Keratinocyte (primary cell): ENCODE data around the gene SPATA33. TPM values are rescaled to one million over a fixed set of nuclear protein-coding genes. Genes with fewer than 3 reads are reported as not detected.

Experiments
- DNase-seq: peaks from one replicate; pipeline ENCODE4 v3.0.0-alpha.2; 2011; ENCODE audit warnings: low read depth, missing footprints, low spot score
- FAIRE-seq: peaks from 2 replicates; lab custom pipeline; 2011; peaks lifted over from hg19 to GRCh38; lab: Jason Lieb, UNC
- H2AFZ ChIP-seq: 2 replicates; pipeline ENCODE4 v1.6.0; 2012; ENCODE audit warnings: low read length, control low read depth, inconsistent platforms; ENCODE audit not compliant: control insufficient read depth
- H3K27ac ChIP-seq: 2 replicates; pipeline ENCODE4 v1.5.1; 2011; ENCODE audit warnings: low read length; ENCODE audit not compliant: control insufficient read depth, insufficient read depth
- H3K27me3 ChIP-seq: 3 replicates; pipeline ENCODE4 v1.6.0; 2011; ENCODE audit warnings: low read length; ENCODE audit not compliant: control insufficient read depth, insufficient read depth; ENCODE audit errors: extremely low read depth
- H3K36me3 ChIP-seq, 2 experiments: 2 replicates in 1 of 2; 3 replicates in 1 of 2; pipeline ENCODE4 v1.5.1; 2011; ENCODE audit warnings: low read length in 2 of 2, mild to moderate bottlenecking in 1 of 2; ENCODE audit not compliant: control insufficient read depth in 2 of 2, insufficient read depth in 2 of 2; ENCODE audit errors: extremely low read depth in 1 of 2
- H3K4me1 ChIP-seq: 3 replicates; pipeline ENCODE4 v1.5.1; 2011; ENCODE audit warnings: low read length; ENCODE audit not compliant: control insufficient read depth, insufficient read depth; ENCODE audit errors: extremely low read depth
- H3K4me2 ChIP-seq: 3 replicates; pipeline ENCODE4 v1.6.0; 2011; ENCODE audit warnings: low read depth, low read length; ENCODE audit not compliant: control insufficient read depth, insufficient read depth; ENCODE audit errors: extremely low read depth
- H3K4me3 ChIP-seq, 3 experiments: fragments of 200-600 bp in 1 of 3; sonication (generic) in 1 of 3; 2 replicates in 2 of 3; 3 replicates in 1 of 3; pipeline ENCODE4 v1.5.1; 2011 to 2016; ENCODE audit warnings: low read length in 3 of 3, mild to moderate bottlenecking in 3 of 3, control low read depth in 2 of 3, inconsistent platforms in 1 of 3, low read depth in 1 of 3, mixed read lengths in 1 of 3, mixed run types in 1 of 3, moderate library complexity in 1 of 3; ENCODE audit not compliant: control insufficient read depth in 2 of 3, insufficient read depth in 2 of 3; ENCODE audit errors: extremely low read depth in 1 of 3
- H3K79me2 ChIP-seq: 2 replicates; pipeline ENCODE4 v1.6.0; 2012; ENCODE audit warnings: low read length; ENCODE audit not compliant: control insufficient read depth, insufficient read depth
- H3K9ac ChIP-seq: 3 replicates; pipeline ENCODE4 v1.6.0; 2011; ENCODE audit warnings: low read length; ENCODE audit not compliant: control insufficient read depth, insufficient read depth; ENCODE audit errors: extremely low read depth
- H3K9me1 ChIP-seq: 3 replicates; pipeline ENCODE4 v1.6.0; 2011; ENCODE audit warnings: low read length; ENCODE audit not compliant: control insufficient read depth, insufficient read depth; ENCODE audit errors: extremely low read depth
- H3K9me3 ChIP-seq: 2 replicates; pipeline ENCODE4 v1.5.1; 2012; ENCODE audit warnings: low read depth, low read length; ENCODE audit not compliant: control insufficient read depth
- H4K20me1 ChIP-seq: 3 replicates; pipeline ENCODE4 v1.6.0; 2011; ENCODE audit warnings: low read length; ENCODE audit not compliant: control insufficient read depth, insufficient read depth; ENCODE audit errors: extremely low read depth
- EZH2 ChIP-seq: IDR thresholded peaks from one replicate; pipeline ENCODE4 v1.6.1; 2012; ENCODE audit warnings: inconsistent platforms, mild to moderate bottlenecking, low read length, moderate library complexity
- dilution Hi-C: fragments of 300-500 bp; cut with MboI; formaldehyde crosslinking; loops from one replicate; pipeline ENCODE4 v1.7.0; 2020; ENCODE audit warnings: low sequenced_read_pairs; ENCODE audit not compliant: extremely low pct_ligation_motif_present
- polyA plus RNA-seq, 5 experiments: library from polyadenylated mRNA; depleted of rRNA in 3 of 5; stranded (reverse) in 3 of 5; stranded (forward) in 1 of 5; unstranded in 1 of 5; fragments of >200 nt; gene quantifications; 1 replicate in 1 of 5; 2 replicates in 3 of 5; 3 replicates in 1 of 5; pipeline versions ENCODE4 v1.2.1 to v1.2.3, GENCODE V29; 2011 to 2012; ENCODE audit warnings: missing spikeins in 2 of 5, low read depth in 1 of 5, low replicate concordance in 1 of 5
- TF ChIP-seq, protein P1 (sequence below), 3 experiments: IDR thresholded peaks in 1 of 3; conservative IDR thresholded peaks in 1 of 3; optimal IDR thresholded peaks in 1 of 3; 2 replicates in 2 of 3; 3 replicates in 1 of 3; pipeline versions ENCODE3 to v1.5.1; 2011; ENCODE audit warnings: low read length in 3 of 3, mild to moderate bottlenecking in 3 of 3, moderate library complexity in 2 of 3, control low read depth in 1 of 3, inconsistent platforms in 1 of 3; ENCODE audit not compliant: insufficient read depth in 2 of 3; ENCODE audit errors: extremely low read depth in 1 of 3

The SPATA33 gene
- polyA plus RNA-seq, 1 donor (not counting 4 experiments of a cell fraction or from before 2014, with no cell fraction given): 5.3 TPM

DNA sequence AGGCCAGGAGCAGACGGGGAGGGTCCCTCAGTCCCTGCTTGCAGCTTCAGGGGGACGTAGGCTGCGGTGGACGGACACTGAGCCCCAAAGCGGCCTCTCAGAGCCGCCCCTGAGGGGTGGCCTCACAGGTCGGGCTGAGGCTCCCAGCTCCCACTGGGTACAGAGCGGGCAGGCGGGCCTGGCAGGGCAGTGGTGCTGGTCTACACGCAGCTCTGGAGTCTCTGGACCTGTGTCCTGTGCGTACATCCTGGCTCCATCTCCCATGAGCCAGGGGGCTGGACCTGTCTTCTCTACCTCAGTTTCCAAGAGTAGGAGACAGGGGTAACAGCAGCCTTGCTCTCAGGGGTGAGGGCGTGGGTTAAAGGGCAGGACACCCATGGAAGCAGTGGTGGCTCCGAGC lies 42.5 kb upstream of the SPATA33 start:
- no peaks in the 10 kb centered on the region for H3K36me3 ChIP-seq
- no peak overlapping the region for H3K27ac ChIP-seq
- peaks cover 6% of the 10 kb centered on the region for H3K4me1 ChIP-seq
- H3K4me2 ChIP-seq: no peak overlapping the region
- H4K20me1 ChIP-seq: no peaks in the 10 kb centered on the region
- peaks cover 5% of the 10 kb centered on the region for H3K27me3 ChIP-seq
- H3K79me2 ChIP-seq: no peaks in the 10 kb centered on the region
- FAIRE-seq (no peak), DNase-seq (no peak)
- dilution Hi-C loops: no loop called here
- no peak overlapping the region for H2AFZ ChIP-seq
- H3K4me3 ChIP-seq: no peak overlapping the region
- no peaks in the 10 kb centered on the region for H3K9me1 ChIP-seq
- no peak overlapping the region for H3K9ac ChIP-seq
- no peak for TF ChIP-seq EZH2
- TF ChIP-seq, protein P1, sequence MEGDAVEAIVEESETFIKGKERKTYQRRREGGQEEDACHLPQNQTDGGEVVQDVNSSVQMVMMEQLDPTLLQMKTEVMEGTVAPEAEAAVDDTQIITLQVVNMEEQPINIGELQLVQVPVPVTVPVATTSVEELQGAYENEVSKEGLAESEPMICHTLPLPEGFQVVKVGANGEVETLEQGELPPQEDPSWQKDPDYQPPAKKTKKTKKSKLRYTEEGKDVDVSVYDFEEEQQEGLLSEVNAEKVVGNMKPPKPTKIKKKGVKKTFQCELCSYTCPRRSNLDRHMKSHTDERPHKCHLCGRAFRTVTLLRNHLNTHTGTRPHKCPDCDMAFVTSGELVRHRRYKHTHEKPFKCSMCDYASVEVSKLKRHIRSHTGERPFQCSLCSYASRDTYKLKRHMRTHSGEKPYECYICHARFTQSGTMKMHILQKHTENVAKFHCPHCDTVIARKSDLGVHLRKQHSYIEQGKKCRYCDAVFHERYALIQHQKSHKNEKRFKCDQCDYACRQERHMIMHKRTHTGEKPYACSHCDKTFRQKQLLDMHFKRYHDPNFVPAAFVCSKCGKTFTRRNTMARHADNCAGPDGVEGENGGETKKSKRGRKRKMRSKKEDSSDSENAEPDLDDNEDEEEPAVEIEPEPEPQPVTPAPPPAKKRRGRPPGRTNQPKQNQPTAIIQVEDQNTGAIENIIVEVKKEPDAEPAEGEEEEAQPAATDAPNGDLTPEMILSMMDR (optimal IDR thresholded peaks at IDR 0.05 in 1 of 3, IDR thresholded peaks at IDR 0.05 in 1 of 3, conservative IDR thresholded peaks at IDR 0.05 in 1 of 3; ENCODE audit: extremely low read depth in 1 of 3, insufficient read depth in 2 of 3, low read length in 3 of 3): no peak
- no peaks in the 10 kb centered on the region for H3K9me3 ChIP-seq

DNA sequence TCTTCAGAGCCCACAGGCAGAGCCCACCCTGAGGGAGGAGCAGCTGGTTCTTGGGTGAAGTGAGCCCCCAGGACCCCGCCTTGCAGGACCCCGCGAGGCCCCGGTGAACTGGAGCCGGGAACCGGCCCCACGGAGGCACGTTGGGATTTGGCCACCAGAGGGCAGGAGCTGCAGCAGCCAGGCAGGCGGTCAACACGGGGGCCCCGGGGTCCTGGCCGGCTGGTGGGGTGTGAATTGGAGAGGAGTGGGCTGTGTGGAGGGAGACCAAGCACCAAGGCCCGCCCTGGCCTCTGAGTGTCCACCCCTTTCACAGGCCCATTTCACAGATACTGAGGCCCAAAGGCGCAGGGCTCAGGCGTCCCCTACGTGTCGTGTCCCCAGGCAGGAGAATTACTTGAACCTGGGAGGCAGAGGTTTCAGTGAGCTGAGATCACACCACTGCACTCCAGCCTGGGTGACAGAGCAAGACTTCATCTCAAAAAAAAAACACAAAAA lies 42.0 kb upstream of the SPATA33 start:
- no peak for FAIRE-seq
- Histone ChIP-seq H3K9me3 (no peaks in the 10 kb centered on the region), H3K4me3 (no peak overlapping the region), H2AFZ (no peak overlapping the region), H3K27ac (no peak overlapping the region), H3K36me3 (no peaks in the 10 kb centered on the region), H3K4me1 (peaks cover 6% of the 10 kb centered on the region), H3K27me3 (peaks cover 8% of the 10 kb centered on the region), H3K9me1 (no peaks in the 10 kb centered on the region), H3K79me2 (no peaks in the 10 kb centered on the region), H4K20me1 (no peaks in the 10 kb centered on the region), H3K4me2 (no peak overlapping the region), H3K9ac (no peak overlapping the region)
- dilution Hi-C loops: no loop called here
- no peak for DNase-seq
- TF ChIP-seq EZH2: no peak
- TF ChIP-seq, protein P1 (optimal IDR thresholded peaks at IDR 0.05 in 1 of 3, IDR thresholded peaks at IDR 0.05 in 1 of 3, conservative IDR thresholded peaks at IDR 0.05 in 1 of 3; ENCODE audit: extremely low read depth in 1 of 3, insufficient read depth in 2 of 3, low read length in 3 of 3): peak; percentile 61 to 90 (median 73)
